NCI-H748 treated with DMSO at 0.1 percent for 48 hours (cell line): ENCODE data around the gene NCSTN.

Experiments
- DNase-seq: peaks from one replicate; lab custom pipeline; 2025; lab: John Stamatoyannopoulos, UW

Gene NCSTN

GRCh38 chr1:160342953-160343869 is at the start of gene NCSTN, which contains the start of gene COPA:
NCSTN (plus strand) TSS chr1:160343383; CDS start chr1:160343397, 14 bp downstream.
COPA (minus strand) TSS chr1:160343250; CDS start chr1:160343170, 80 bp downstream.
- DNase-seq = peak; percentile 82

DNA sequence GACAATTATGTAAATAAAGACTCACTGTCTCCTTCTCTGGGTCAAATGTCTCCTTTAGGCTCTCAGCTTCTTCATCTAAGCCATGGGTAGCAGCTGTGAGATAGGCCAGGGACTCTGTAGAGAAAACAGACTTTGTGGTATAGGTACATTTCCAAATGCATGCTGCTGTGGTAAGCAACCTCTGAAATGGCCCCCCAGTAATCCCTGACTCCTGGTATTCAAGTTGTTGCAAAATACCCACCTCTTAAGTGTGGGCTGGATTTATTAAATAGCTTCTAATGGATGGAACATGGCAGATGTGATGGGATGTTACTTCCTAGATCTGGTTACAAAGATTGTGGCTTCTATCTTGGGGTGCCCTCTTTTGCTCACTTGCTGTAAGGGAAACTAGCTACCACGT is 47.1 kb upstream of the NCSTN start:
- no peak for DNase-seq

GRCh38 chr1:160300173-160300572 is 43.0 kb upstream of the NCSTN start:
- no peak for DNase-seq

DNA sequence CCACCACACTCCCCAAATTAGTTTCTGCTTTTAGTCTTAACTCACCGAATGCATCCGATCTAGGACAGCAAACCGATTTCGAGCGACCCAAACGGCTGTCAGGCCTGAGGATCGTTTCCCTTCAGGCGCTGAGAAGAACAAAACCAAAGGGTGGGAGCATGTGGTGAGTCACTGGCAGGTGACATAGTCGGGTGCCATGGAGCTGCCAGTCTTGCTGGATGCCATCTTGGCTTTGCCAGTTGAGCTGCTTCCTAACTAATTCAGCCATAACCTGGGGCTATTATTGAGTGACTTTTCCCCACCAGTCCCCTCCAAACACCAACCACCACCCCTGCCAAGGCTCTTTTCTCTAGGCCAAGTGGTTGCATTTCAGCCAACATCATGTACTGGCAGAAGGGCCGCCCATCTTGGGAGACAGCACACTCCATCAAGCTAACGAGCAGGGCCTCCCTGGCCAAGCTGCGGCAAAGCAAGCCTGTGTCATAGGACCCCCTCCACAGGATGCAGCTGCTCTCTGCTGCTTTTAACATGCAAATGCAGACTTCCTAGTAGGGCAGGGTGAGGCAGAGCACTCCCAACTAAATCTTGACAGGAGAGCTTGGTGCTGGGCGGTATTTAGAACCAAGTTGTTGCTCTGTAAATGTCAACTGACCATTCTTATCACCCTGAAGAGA is 35.9 kb upstream of the NCSTN start:
- no peak for DNase-seq

DNA sequence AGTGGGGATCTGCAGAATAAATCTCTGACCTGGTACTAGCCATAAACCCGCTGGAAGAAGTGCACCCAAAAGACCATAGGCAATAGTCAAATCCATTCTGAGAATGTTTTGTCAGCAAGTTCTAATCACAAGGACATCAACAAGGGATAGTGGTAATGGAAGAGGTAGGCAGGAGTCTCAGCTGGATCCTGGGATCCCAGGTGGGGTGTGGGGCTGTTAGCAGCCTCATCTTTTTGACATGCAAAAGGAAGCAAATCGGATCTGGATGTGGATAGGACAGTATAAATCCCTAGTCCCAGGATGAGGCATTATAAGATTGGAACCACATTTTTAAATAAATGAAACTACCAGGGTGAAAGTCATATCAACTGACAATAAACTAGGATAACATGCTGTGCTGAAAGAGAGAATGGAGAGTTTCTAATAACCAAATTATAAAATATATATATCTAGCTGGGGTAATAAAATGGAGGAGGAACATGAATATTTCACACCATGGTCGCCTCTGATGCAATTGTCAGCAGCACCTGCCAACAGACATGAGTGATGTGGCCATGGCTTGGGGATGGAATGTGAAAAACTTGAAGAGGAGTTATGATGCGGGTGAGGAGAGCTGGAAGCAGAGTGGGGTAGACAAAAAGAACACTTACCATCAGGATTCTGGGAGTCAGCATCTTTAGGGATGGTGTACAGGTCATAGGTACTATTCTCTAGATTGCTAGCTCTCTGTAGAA is 34.6 kb upstream of the NCSTN start:
- DNase-seq = no peak

DNA sequence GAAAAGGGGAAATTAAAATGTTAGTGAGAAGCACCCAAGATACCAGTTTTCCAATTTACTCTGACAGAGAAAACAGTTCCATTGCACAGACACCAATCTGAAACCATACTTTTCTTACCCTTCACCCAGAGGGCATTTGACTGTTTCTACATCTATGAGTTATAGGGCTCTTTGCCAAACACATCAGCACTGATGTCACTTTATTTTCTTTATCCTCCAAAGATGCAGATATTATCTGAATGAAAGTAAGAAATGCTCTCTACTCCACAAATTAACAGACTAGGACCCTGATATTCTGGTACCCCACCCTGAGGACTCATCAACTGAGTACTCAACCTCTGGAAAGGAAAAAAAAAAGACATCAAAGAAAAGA is 34.0 kb upstream of the NCSTN start:
- DNase-seq = no peak

GRCh38 chr1:160309571-160309970 is 33.6 kb upstream of the NCSTN start:
- no peak for DNase-seq

DNA sequence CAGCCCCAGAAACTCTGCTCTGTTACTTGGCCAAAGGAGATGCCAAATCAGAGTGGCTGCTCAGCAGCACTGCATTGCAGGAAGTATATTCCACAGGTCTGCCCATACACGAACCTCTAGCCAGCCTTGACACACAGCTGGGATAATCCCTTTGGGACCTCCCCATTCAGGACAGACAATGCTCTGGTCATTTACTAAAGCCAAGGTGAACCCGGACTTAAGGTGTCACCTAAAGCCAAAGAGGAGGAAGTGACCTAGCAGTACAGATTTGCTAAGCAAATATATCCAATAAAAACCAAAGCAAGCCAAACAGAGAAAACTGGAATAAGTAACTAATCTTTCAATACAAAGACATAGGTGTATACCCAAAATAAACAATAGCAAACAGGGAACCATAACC is 27.8 kb upstream of the NCSTN start:
- no peak for DNase-seq

- no peak for DNase-seq
Measured at GRCh38 chr1:160322831-160323230, 20.4 kb upstream of the NCSTN start.

GRCh38 chr1:160325252-160325651 is 17.9 kb upstream of the NCSTN start:
- DNase-seq = peak; percentile 91

GRCh38 chr1:160326418-160326817 is 16.8 kb upstream of the NCSTN start:
- no peak for DNase-seq

DNA sequence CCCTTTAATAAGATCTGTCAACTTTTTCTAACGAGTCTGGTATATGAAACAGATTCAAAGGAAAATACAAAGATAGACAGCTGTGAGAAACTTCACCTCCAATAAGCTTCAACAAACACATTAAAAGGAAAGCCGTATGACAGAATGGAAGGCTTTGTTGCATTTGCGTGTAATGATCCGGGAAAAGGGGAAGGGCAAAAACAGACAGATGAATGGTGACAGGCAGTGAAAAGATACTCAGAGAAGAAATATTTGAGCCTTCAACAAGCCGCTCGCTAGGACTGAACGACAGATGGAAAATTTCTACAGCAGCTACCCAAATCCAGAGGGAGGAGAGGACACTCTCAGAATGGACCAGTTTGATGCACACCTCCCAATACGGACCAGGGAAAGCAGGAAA is 15.0 kb upstream of the NCSTN start:
- DNase-seq = no peak

- no peak for DNase-seq
Measured at GRCh38 chr1:160330119-160330518, 13.1 kb upstream of the NCSTN start.

DNA sequence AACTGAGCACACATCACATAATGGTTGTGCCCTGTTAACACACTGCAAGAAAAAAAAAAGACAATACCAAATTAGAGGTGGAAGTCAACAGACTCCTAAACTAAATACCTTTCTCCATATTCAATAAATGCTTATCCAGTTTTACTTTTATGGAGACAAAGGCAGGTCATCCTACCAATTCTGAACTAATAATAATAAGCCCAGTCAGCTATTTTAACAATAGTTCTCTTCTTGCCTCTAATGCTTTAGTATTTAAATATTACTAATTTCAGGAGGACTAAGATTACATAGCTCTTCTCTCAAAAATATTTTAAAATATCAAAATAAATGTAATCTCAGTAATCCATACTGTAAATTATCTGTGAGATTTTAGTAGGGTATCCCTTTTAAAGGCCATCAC is 10.7 kb upstream of the NCSTN start:
- DNase-seq = no peak

GRCh38 chr1:160338580-160338979 is 4.6 kb upstream of the NCSTN start:
- DNase-seq = no peak

DNA sequence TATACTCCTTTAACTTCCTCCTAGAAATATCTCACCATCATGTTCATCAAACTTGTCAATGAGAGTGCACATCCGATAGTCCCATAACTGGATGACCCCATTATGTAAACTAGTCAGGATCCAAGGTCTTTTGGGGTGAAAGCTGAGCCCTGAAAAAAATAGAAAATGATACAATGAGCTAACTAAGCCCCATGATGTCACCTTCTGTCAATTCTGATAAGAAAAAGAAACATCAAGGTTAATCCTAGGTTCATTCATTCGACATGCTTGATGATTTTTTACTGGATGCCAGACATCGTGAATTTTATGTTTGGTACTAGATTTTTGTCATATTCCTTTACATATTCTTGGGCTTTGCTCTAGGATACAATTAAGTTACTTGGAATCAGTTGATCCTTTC is 3.0 kb upstream of the NCSTN start:
- DNase-seq = no peak

DNA sequence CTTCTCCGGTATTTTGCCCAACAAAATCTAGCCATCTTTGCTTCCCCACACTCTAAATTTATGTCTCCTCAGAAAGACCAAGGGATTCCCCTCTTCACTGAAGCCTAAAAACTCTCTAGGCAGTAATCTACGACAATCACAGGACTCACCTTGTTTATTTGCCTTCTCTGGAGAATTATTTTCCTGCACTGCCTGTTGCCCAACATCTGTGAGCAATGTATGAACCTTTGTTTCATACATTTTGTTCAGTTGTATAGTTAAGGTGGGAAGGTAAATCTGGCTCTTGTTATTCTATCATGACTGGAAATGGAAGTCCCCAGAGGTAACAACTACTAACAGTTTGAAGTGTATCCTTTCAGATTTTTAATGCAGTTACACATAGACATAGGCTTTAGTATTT is 2.3 kb upstream of the NCSTN start:
- DNase-seq = no peak

DNA sequence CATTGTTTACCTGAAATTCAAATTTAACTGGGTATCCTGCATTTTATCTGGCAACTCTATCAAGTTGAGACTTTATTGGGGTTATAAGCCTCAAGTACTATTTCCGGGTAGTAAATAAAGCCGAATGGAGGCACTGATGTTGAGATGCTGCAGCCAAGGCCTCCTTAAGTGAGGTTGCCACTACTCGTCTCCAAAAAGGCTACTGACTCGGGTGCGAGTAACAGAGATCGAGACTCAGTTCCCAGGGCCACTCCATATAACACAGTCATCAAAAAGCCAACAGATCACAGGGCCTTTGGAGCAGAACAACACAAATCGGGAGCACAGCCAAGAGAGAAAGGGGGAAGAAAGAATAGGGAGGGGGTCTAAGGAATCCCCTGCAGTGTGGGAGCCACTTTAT is 657 bp upstream of the NCSTN start:
- no peak for DNase-seq

DNA sequence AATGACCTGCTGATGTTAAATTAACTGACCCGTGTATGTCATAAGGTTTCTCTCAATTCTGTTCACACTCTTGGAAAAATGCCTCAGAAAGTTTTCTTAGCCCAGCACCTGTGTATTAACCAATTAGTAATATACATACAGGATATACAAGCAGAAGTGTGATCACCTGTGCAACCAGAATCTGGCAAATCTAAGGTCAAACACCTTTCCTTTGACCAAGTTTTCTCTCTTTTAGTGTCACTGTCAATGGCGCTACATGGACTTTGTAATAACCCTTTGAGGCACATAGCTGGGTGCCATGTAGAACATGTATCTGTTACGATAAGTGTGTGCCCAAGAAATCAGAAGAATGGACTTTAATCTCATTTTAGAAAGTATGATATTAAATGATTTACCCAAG is 1.1 kb downstream of the NCSTN start:
- no peak for DNase-seq

DNA sequence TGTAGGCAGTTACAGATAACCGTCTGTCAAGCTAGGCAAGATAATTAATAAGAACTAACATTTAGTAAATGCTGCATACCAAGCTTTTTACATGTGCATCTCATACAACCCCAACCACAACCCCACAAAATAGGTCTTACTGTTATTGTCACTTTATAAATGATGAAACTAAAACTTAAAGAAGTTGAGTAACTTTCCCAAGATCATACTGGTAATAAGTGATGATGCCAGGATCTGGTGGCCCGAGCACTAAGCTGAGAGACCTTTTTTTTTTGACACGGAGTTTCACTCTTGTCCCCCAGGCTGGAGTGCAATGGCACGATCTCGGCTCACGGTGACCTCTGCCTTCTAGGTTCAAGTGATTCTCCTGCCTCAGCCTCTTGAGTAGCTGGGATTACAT is 1.8 kb downstream of the NCSTN start:
- DNase-seq = no peak

DNA sequence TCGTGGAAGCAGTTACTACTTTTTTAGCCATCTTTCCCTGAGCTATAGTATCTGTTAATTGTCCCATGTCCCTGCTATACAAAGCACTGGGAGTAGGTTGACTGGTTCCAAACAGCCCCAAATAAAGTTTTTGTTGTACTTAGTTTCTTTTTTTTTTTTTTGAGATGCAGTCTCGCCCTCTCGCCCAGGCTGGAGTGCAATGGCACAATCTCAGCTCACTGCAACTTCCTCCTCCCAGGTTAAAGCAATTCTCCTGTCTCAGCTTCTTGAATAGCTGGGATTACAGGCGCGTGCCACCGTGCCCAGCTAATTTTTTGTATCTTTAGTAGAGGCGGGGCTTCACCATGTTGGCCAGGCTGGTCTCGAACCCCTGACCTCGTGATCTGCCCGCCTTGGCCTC is 3.3 kb downstream of the NCSTN start:
- no peak for DNase-seq

- DNase-seq = no peak
Measured at GRCh38 chr1:160346958-160347357, 3.8 kb downstream of the NCSTN start.

DNA sequence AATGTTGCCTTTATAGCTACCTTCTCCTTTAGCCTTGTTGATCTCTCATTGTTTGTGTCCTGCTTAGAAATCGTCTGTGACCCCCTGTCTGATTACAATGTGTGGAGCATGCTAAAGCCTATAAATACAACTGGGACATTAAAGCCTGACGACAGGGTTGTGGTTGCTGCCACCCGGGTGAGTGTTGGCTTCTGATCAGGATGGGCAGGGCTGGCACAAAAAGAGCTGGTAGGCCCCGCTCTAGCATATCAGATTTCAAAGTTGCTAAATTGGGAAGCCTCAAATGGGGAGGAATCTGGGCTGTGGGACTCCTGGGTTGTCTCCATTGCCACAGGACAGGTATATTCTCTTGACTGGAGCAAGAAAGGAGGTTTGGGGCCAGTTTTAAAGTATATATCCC is 8.4 kb downstream of the NCSTN start:
- DNase-seq = no peak
